CD14-positive monocyte (primary cell): ENCODE data around the gene TAF1B. TPM values are rescaled to one million over a fixed set of nuclear protein-coding genes. Genes with fewer than 3 reads are reported as not detected.

Experiments
- DNase-seq, 3 donors: peaks; one replicate each; pipeline ENCODE4 v3.0.0-alpha.2; 2011 to 2022
- H2AFZ ChIP-seq: 2 replicates; pipeline ENCODE4 v1.6.0; 2012; ENCODE audit warnings: mild to moderate bottlenecking, low read depth, low read length, inconsistent platforms; ENCODE audit not compliant: insufficient read depth, poor library complexity, severe bottlenecking
- H3K27ac ChIP-seq, 2 donors: 1 replicate in 1 of 2; 2 replicates in 1 of 2; pipeline ENCODE4 v1.5.1; 2012 to 2013; ENCODE audit warnings: low read length in 2 of 2, control low read depth in 1 of 2, inconsistent platforms in 1 of 2, low read depth in 1 of 2, mild to moderate bottlenecking in 1 of 2
- H3K27me3 ChIP-seq, 2 donors: one replicate each; pipeline versions ENCODE4 v1.6.0 to v1.6.1; 2011 to 2013; ENCODE audit warnings: low read length in 2 of 2; ENCODE audit not compliant: control insufficient read depth in 2 of 2, insufficient read depth in 2 of 2
- H3K36me3 ChIP-seq, 2 donors: replicated peaks in 1 of 2; 1 replicate in 1 of 2; 2 replicates in 1 of 2; pipeline versions ENCODE4 v1.5.1 to v1.6.1; 2012 to 2013; ENCODE audit warnings: low read length in 2 of 2, control low read depth in 1 of 2, inconsistent platforms in 1 of 2, mild to moderate bottlenecking in 1 of 2; ENCODE audit not compliant: insufficient read depth in 2 of 2, control insufficient read depth in 1 of 2
- H3K4me1 ChIP-seq, 2 donors: 1 replicate in 1 of 2; 2 replicates in 1 of 2; pipeline versions ENCODE4 v1.5.1 to v1.6.1; 2012 to 2013; ENCODE audit warnings: low read length in 2 of 2, control low read depth in 1 of 2, inconsistent platforms in 1 of 2, mild to moderate bottlenecking in 1 of 2, moderate library complexity in 1 of 2; ENCODE audit not compliant: insufficient read depth in 2 of 2, control insufficient read depth in 1 of 2
- H3K4me2 ChIP-seq: replicated peaks from 2 replicates; pipeline ENCODE3; 2012; ENCODE audit warnings: low read length, moderate library complexity, mild to moderate bottlenecking; ENCODE audit not compliant: poor library complexity, severe bottlenecking; ENCODE audit errors: extremely low read depth
- H3K4me3 ChIP-seq, 3 experiments: fragments of 200-600 bp in 1 of 3; sonication (generic) in 1 of 3; replicated peaks in 1 of 3; 1 replicate in 2 of 3; 2 replicates in 1 of 3; pipeline ENCODE4 v1.5.1; 2011 to 2013; ENCODE audit warnings: low read length in 3 of 3, mild to moderate bottlenecking in 3 of 3, control low read depth in 2 of 3, low read depth in 2 of 3, inconsistent platforms in 1 of 3, moderate library complexity in 1 of 3
- H3K79me2 ChIP-seq: 2 replicates; pipeline ENCODE4 v1.6.0; 2012; ENCODE audit warnings: mild to moderate bottlenecking, control low read depth, inconsistent platforms, low read length, moderate library complexity; ENCODE audit not compliant: insufficient read depth
- H3K9ac ChIP-seq: 2 replicates; pipeline ENCODE4 v1.6.0; 2017; ENCODE audit warnings: low read length, mild to moderate bottlenecking; ENCODE audit not compliant: insufficient read depth, poor library complexity, severe bottlenecking
- H3K9me3 ChIP-seq, 2 donors: replicated peaks in 1 of 2; 1 replicate in 1 of 2; 2 replicates in 1 of 2; pipeline versions ENCODE4 v1.5.1 to v1.6.1; 2012 to 2013; ENCODE audit warnings: low read length in 2 of 2, control low read depth in 1 of 2; ENCODE audit not compliant: control insufficient read depth in 1 of 2, insufficient read depth in 1 of 2
- H4K20me1 ChIP-seq: 2 replicates; pipeline ENCODE4 v1.6.0; 2012; ENCODE audit warnings: mild to moderate bottlenecking, low read length, control low read depth, moderate library complexity; ENCODE audit not compliant: insufficient read depth
- H3K27ac Mint-ChIP-seq, 7 donors: one replicate each; pipeline ENCODE4 v1.8.0; 2020; ENCODE audit warnings: mild to moderate bottlenecking in 7 of 7, mixed read lengths in 7 of 7, moderate library complexity in 6 of 7, inconsistent platforms in 2 of 7
- H3K27me3 Mint-ChIP-seq, 3 donors: one replicate each; pipeline ENCODE4 v1.8.0; 2021 to 2022; ENCODE audit warnings: low read depth in 3 of 3, mild to moderate bottlenecking in 3 of 3, mixed read lengths in 3 of 3, moderate library complexity in 3 of 3, inconsistent platforms in 1 of 3
- H3K36me3 Mint-ChIP-seq, 2 donors: one replicate each; pipeline ENCODE4 v1.8.0; 2020; ENCODE audit warnings: mixed read lengths in 2 of 2, inconsistent platforms in 1 of 2, mild to moderate bottlenecking in 1 of 2
- H3K4me1 Mint-ChIP-seq: one replicate; pipeline ENCODE4 v1.8.0; 2020; ENCODE audit warnings: mild to moderate bottlenecking, mixed read lengths
- H3K4me3 Mint-ChIP-seq, 2 donors: one replicate each; pipeline ENCODE4 v1.8.0; 2020; ENCODE audit warnings: mild to moderate bottlenecking in 2 of 2, mixed read lengths in 2 of 2, moderate library complexity in 1 of 2
- H3K9me3 Mint-ChIP-seq, 7 donors: one replicate each; pipeline ENCODE4 v1.8.0; 2020 to 2022; ENCODE audit warnings: mixed read lengths in 7 of 7, mild to moderate bottlenecking in 6 of 7, moderate library complexity in 6 of 7, inconsistent platforms in 2 of 7
- CTCF ChIP-seq: fragments of 200-600 bp; IDR thresholded peaks from one replicate; pipeline ENCODE4 v1.8.0; 2022; ENCODE audit warnings: antibody characterized with exemption, mild to moderate bottlenecking
- WGBS: methylation state at CpG from one replicate; pipeline ENCODE4 v1.1.5; 2013; ENCODE audit warnings: missing lambda C conversion rate; ENCODE audit not compliant: insufficient coverage; 5-methylcytosine and 5-hydroxymethylcytosine counted together
- intact Hi-C, 2 donors: fragments of 100-400 bp; cut with micrococcal nuclease; formaldehyde crosslinking; loops; one replicate each; pipeline versions ENCODE4 v1.15.0 to v1.15.1; 2023
- polyA plus RNA-seq, 3 donors: library from polyadenylated mRNA; depleted of rRNA in 1 of 3; unstranded in 2 of 3; stranded (reverse) in 1 of 3; fragments of 300-500 nt in 2 of 3; fragments of >200 nt in 1 of 3; fragmentation: Illumina TruSeq in 2 of 3; gene quantifications; 1 replicate in 2 of 3; 2 replicates in 1 of 3; pipeline ENCODE4 v1.2.3, GENCODE V29; 2012 to 2021

TAF1B gene
- polyA plus RNA-seq, 3 donors, result 6.0 to 8.4 (median 7.2) TPM

DNA sequence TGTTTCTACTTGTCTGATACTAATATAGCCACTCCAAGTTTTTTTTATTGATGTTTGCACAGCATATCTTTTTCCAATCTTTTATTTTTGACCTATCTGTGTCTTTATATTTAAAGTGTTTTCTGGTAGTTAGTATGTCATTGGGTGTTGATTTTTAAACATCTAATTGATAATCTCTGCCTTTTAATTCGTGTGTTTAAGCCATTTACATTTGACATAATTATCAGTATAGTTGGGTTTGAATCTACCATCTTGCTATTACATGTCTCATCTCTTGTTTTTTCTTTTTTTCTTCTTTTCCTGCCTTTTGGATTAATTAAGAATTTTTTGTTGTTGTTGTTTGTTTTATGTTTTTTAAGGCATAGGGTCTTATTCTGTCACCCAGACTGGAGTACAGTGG lies 44.2 kb downstream of the TAF1B start:
- no peak overlapping the region for H3K27ac ChIP-seq
- no peak for DNase-seq
- peaks cover 23 to 71% of the 10 kb centered on the region in 2 donors for H3K36me3 ChIP-seq
- H3K27ac Mint-ChIP-seq, result peak overlapping the region in 1 of 7 donors; percentile 46
- H3K9me3 Mint-ChIP-seq, result peaks cover 3 to 12% (median 8%) of the 10 kb centered on the region in 7 donors
- no peak overlapping the region for H3K4me3 ChIP-seq
- peaks cover 0 to 1% (median 0%) of the 10 kb centered on the region in 3 donors for H3K27me3 Mint-ChIP-seq
- H3K4me1 Mint-ChIP-seq, result peaks cover 5% of the 10 kb centered on the region
- H3K79me2 ChIP-seq, result no peaks in the 10 kb centered on the region
- no peaks in the 10 kb centered on the region for H4K20me1 ChIP-seq
- H3K9ac ChIP-seq, result no peak overlapping the region
- H3K27me3 ChIP-seq, result no peaks in the 10 kb centered on the region
- H3K4me3 Mint-ChIP-seq, result no peak overlapping the region
- no peak overlapping the region for H2AFZ ChIP-seq
- WGBS, result no CpG with 5 or more reads among the region's 1 CpG
- no peak for TF ChIP-seq CTCF
- H3K36me3 Mint-ChIP-seq, result peaks cover 62 to 71% of the 10 kb centered on the region in 2 donors
- H3K4me1 ChIP-seq, result no peaks in the 10 kb centered on the region
- intact Hi-C loops, result no loop called here
- H3K4me2 ChIP-seq, result no peak overlapping the region
- H3K9me3 ChIP-seq, result no peaks in the 10 kb centered on the region

DNA sequence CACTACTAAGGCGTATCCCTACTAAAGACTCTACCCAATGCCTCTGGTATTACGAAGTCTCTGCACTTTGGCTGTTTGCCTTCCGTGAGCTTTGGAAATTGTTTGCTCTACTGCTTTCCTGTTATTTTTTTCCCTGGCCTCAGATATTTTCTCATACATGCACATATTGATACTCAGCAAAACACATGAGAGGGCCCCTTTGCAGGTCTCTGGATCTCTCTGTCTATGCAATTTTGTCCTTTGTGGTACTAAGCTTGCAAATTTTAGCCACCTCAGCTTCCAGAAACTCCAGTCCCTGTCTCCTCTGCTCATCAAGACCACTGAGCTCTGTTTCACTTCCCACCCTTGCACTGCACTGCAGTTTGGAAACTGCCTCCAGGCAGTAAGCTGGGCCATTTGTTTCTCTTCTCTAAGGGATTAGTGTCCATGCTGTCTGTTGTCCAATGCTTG lies 46.6 kb downstream of the TAF1B start:
- Histone ChIP-seq H3K4me3 (no peak overlapping the region), H3K4me1 (no peaks in the 10 kb centered on the region), H3K9ac (no peak overlapping the region), H3K9me3 (no peaks in the 10 kb centered on the region), H4K20me1 (no peaks in the 10 kb centered on the region), H3K79me2 (no peaks in the 10 kb centered on the region), H2AFZ (no peak overlapping the region), H3K4me2 (no peak overlapping the region), H3K27ac (no peak overlapping the region), H3K36me3 (peaks cover 7 to 65% of the 10 kb centered on the region in 2 donors), H3K27me3 (no peaks in the 10 kb centered on the region)
- Mint-ChIP-seq H3K4me3 (no peak overlapping the region), H3K36me3 (peaks cover 50 to 58% of the 10 kb centered on the region in 2 donors), H3K27me3 (peaks cover 0 to 1% (median 0%) of the 10 kb centered on the region in 3 donors), H3K9me3 (peaks cover 3 to 12% (median 8%) of the 10 kb centered on the region in 7 donors), H3K4me1 (peaks cover 5% of the 10 kb centered on the region), H3K27ac (peak overlapping the region in 1 of 7 donors; percentile 42)
- TF ChIP-seq CTCF, result no peak
- intact Hi-C loops, result no loop called here
- 0% methylated on average over 1 of the region's 3 CpGs for WGBS
- no peak for DNase-seq
